ENCODE results near the gene TMEM132E. TPM values are rescaled to one million over a fixed set of nuclear protein-coding genes. Genes with fewer than 3 reads are reported as not detected.

Gene TMEM132E
- total and polyA plus RNA-seq, 2 of the 4 experiments (the other 2 are of a cell fraction) = not detected

DNA sequence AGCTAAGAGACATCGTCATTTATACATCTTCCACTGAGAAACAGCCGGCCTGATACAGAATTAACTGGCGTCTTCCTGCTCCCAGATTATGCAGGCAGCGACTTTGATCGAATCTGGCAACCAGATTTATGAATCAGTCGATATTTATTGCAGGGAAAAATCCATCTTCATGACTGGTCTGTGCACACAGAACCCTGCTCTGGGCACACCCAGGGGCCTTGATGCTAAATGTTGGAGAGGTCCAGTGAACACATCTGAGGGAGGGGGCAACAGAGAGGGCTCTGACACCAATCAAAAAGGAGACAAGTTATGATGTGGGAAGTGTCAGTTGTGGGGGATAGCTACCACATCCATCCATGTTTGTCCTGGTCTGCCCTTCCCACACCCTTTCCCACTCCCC is 102.9 kb downstream of the TMEM132E start:
- BruUV-seq (replicated peaks) = no TSS peak
- Histone ChIP-seq H2BK120ac (ENCODE audit: low read depth, low read length) (no peak overlapping the region), H4K20me1 (ENCODE audit: insufficient read depth, low read length) (no peaks in the 10 kb centered on the region), H4K5ac (ENCODE audit: low read depth, low read length) (no peak overlapping the region), H2BK20ac (ENCODE audit: low read depth, low read length) (no peak overlapping the region), H3K9me3 (ENCODE audit: control insufficient read depth, insufficient read depth, low read length) (no peaks in the 10 kb centered on the region), H3K4me3 (ENCODE audit: insufficient read depth, low read depth, low read length) (no peak overlapping the region), H3K27ac (ENCODE audit: insufficient read depth, low read length) (no peak overlapping the region), H3K79me1 (ENCODE audit: low read depth in 1 of 2, low read length in 2 of 2) (no peaks in the 10 kb centered on the region), H3K36me3 (ENCODE audit: control insufficient read depth, insufficient read depth, low read length) (no peaks in the 10 kb centered on the region), H4K91ac (ENCODE audit: insufficient read depth, low read depth, low read length) (no peak overlapping the region), H3K14ac (replicated peaks; ENCODE audit: low read depth, low read length) (no peak overlapping the region), H2AK5ac (ENCODE audit: low read depth, low read length) (no peak overlapping the region), H2BK5ac (ENCODE audit: low read depth, low read length, poor library complexity, severe bottlenecking) (no peak overlapping the region), H3K23ac (ENCODE audit: low read depth, low read length) (no peak overlapping the region), H3K9me1 (ENCODE audit: insufficient read depth, low read length) (no peaks in the 10 kb centered on the region), H3K27me3 (ENCODE audit: control insufficient read depth, insufficient read depth, low read length) (no peaks in the 10 kb centered on the region), H2BK15ac (ENCODE audit: low read depth, low read length) (no peak overlapping the region), H3K4me2 (ENCODE audit: low read depth, low read length) (no peak overlapping the region), H2AFZ (replicated peaks; ENCODE audit: low read length, poor library complexity) (no peak overlapping the region), H3K9ac (ENCODE audit: low read depth, low read length) (no peak overlapping the region), H2AK9ac (replicated peaks; ENCODE audit: low read depth, low read length, poor library complexity) (no peak overlapping the region), H3K56ac (ENCODE audit: extremely low read depth, insufficient read depth, low read length) (no peak overlapping the region), H3K4me1 (ENCODE audit: control insufficient read depth, insufficient read depth, low read length) (no peaks in the 10 kb centered on the region), H3K4ac (ENCODE audit: low read depth, low read length) (no peak overlapping the region), H4K8ac (ENCODE audit: low read depth in 2 of 2, low read length in 2 of 2) (no peak overlapping the region), H3K18ac (ENCODE audit: low read depth, low read length) (no peak overlapping the region)
- CTCF ChIA-PET = no interaction called here
- intact Hi-C loops (cut with micrococcal nuclease) (no loop called here), in situ Hi-C loops (cut with MboI; ENCODE audit: low sequenced_read_pairs) (no loop called here), dilution Hi-C loops (cut with HindIII; ENCODE audit: low sequenced_read_pairs, unreplicated experiment) (no loop called here)
- POLR2A ChIA-PET (ENCODE audit: unreplicated experiment) = no interaction called here
- no peak for DNase-seq
- TF ChIP-seq MAZ (IDR thresholded peaks at IDR 0.05; ENCODE audit: borderline replicate concordance, low read depth, low read length) (no peak), RFX5 (IDR thresholded peaks at IDR 0.05; ENCODE audit: low read depth, low read length) (no peak), SMC3 (IDR thresholded peaks at IDR 0.05; ENCODE audit: low read depth, low read length) (no peak), NFE2L2 (IDR thresholded peaks at IDR 0.05; ENCODE audit: low read depth, low read length) (no peak), FOS (IDR thresholded peaks at IDR 0.05; ENCODE audit: low read depth, low read length) (no peak), MXI1 (IDR thresholded peaks at IDR 0.05; ENCODE audit: borderline replicate concordance, low read depth, low read length) (no peak), RAD21 (IDR thresholded peaks at IDR 0.05; ENCODE audit: low read length) (no peak), CHD1 (IDR thresholded peaks at IDR 0.05; ENCODE audit: low read depth, low read length) (no peak), BHLHE40 (IDR thresholded peaks at IDR 0.05; ENCODE audit: low read depth, low read length) (no peak), POLR2A (IDR thresholded peaks at IDR 0.05; ENCODE audit: low read depth, low read length) (no peak)
- TF ChIP-seq, protein P1, sequence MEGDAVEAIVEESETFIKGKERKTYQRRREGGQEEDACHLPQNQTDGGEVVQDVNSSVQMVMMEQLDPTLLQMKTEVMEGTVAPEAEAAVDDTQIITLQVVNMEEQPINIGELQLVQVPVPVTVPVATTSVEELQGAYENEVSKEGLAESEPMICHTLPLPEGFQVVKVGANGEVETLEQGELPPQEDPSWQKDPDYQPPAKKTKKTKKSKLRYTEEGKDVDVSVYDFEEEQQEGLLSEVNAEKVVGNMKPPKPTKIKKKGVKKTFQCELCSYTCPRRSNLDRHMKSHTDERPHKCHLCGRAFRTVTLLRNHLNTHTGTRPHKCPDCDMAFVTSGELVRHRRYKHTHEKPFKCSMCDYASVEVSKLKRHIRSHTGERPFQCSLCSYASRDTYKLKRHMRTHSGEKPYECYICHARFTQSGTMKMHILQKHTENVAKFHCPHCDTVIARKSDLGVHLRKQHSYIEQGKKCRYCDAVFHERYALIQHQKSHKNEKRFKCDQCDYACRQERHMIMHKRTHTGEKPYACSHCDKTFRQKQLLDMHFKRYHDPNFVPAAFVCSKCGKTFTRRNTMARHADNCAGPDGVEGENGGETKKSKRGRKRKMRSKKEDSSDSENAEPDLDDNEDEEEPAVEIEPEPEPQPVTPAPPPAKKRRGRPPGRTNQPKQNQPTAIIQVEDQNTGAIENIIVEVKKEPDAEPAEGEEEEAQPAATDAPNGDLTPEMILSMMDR (conservative IDR thresholded peaks at IDR 0.05; ENCODE audit: low read depth, low read length) = no peak
- TF ChIP-seq, protein P2, sequence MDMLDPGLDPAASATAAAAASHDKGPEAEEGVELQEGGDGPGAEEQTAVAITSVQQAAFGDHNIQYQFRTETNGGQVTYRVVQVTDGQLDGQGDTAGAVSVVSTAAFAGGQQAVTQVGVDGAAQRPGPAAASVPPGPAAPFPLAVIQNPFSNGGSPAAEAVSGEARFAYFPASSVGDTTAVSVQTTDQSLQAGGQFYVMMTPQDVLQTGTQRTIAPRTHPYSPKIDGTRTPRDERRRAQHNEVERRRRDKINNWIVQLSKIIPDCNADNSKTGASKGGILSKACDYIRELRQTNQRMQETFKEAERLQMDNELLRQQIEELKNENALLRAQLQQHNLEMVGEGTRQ (IDR thresholded peaks at IDR 0.05; ENCODE audit: low read depth, low read length) = no peak
- TF ChIP-seq, protein P3, sequence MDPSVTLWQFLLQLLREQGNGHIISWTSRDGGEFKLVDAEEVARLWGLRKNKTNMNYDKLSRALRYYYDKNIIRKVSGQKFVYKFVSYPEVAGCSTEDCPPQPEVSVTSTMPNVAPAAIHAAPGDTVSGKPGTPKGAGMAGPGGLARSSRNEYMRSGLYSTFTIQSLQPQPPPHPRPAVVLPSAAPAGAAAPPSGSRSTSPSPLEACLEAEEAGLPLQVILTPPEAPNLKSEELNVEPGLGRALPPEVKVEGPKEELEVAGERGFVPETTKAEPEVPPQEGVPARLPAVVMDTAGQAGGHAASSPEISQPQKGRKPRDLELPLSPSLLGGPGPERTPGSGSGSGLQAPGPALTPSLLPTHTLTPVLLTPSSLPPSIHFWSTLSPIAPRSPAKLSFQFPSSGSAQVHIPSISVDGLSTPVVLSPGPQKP (IDR thresholded peaks at IDR 0.05; ENCODE audit: borderline replicate concordance, low read depth, low read length) = no peak
- no peak for ATAC-seq (ENCODE audit: low read depth)
- WGBS, 2 experiments (ENCODE audit: extremely low coverage in 2 of 2, insufficient read length in 1 of 2) = 31% methylated on average over 6 of the region's 6 CpGs; no CpG with 5 or more reads in 1 of the 2 experiments

Data from IMR-90 (cell line).